CD4-positive, alpha-beta T cell treated with Interferon alpha-2 for 1 hour (primary cell): Measurements from ENCODE around the gene ACCSL.

Experiments
- DNase-seq, 2 donors: peaks; one replicate each; pipeline ENCODE4 v3.0.0-alpha.2; 2020 to 2022

ACCSL gene

DNA sequence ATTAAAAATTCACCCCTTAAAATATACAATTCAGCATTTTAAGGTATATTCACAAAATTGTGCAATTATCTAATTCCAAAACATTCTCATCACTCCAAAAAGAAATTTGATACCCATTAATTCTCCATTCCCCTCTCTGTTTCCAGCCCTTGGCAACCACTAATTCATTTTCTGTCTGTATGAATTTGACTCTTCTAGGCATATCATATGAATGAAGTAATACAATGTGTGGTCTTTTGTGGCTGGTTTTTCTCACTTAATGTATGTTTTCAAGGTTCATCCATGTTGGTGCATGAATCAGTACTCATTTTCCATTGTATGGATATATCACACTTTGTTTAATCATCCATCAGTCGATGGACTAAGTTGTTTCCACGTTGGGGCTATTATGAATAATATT, 29.0 kb upstream of the ACCSL start:
- DNase-seq, result no peak

DNA sequence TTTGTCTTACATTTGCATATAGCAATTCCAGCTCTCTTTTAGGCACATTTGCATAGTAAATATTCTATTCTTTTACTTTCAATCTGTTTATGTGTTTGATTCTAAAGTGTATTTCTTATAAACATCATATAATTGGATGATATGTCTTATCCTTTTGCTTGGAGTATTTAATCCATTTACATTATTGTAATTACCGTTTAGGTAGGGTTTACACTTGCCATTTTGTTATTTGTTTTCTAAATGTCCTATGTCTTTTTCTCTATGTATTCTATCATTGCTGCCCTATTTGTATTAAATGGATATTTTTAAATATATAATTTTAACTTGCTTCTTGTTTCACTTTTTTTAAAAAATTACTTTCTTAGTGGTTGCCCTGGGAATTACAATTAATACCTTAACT, 22.8 kb upstream of the ACCSL start:
- DNase-seq, result no peak

DNA sequence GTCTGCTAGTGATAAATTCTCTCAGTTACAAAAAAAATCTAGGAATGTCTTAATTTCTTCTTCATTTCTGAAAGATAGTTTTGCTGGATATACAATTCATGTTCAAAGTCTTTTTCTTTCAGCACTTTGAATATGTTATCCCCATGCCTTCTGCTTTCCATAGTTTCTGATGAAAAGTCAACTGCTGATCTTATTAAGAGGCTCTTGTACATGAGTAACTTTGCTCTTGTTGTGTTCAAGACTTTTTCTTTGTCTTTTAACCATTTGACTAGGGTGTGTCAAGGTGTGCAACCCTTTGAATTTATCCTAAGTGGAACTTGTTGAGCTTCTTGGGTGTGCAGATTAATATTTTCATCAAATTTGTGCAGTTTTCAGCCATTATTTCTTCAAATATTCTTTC, 22.1 kb upstream of the ACCSL start:
- DNase-seq, result no peak

DNA sequence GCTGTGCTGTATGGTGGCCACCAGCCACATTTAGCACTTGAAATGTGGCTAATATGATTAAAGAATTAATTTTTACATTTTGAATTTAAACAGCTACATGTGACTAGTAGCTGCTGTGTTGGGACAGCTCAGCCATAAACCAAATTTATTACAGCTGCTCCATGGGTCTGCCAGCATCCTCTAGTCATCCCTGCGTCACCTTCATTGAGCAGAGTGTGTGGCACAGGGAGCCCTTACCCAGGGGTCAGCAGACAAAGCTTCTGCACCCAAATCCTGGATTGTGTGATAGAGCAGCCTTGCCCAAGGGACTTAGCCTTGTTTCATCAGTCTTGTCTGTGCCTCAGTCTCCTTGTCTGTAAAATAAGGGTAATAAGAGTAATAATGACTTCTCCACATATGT, 19.4 kb upstream of the ACCSL start:
- DNase-seq, result no peak

DNA sequence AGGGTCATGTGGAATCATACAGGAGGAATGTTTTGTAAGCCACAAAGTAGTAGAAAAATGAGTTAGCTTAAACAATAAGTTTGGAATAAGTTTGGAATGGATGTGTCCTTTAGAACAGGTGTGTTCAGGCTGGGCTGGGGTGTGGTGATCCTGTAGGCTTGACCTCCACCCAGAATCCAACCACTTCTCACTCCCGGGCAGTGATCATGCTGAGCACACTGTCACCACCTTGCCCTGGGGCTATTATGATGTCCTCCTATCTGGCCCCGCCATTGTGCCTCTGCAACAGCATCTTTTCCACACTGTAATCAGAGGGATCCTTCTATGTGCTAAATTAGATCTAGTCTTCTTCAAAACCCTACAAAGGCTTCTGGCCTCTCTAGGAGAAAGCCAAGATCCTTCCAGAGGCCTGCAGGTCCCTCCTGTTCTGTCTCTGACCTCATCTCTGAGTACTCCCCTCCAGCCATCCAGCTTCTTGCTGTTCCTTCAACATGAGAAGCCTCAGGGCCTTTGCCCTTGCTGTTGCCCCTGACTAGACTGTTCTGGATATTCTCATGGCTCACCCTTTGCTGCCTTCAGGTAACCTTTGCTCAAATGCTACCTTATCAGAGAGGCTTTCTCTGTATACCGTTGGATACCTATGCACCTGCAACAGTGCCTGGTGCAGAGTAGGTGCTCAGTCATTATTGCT, 18.8 kb upstream of the ACCSL start:
- no peak for DNase-seq

DNA sequence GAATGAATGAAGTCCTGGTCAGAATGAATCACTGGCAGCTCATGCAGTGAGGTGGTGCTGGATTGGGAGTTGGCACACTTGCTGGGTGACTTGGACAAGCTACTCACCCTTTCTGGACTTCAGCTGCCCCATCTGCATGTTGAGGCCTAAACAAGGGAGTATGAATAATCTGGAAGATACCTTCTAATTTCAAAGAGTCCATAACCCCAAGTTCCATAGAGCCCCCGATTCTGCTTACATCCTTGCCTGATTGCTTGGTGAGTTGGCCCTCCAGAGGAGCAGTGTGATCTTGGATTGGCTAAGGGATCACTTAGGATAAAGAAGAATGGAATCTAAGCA, 18.3 kb upstream of the ACCSL start:
- DNase-seq, result no peak

DNA sequence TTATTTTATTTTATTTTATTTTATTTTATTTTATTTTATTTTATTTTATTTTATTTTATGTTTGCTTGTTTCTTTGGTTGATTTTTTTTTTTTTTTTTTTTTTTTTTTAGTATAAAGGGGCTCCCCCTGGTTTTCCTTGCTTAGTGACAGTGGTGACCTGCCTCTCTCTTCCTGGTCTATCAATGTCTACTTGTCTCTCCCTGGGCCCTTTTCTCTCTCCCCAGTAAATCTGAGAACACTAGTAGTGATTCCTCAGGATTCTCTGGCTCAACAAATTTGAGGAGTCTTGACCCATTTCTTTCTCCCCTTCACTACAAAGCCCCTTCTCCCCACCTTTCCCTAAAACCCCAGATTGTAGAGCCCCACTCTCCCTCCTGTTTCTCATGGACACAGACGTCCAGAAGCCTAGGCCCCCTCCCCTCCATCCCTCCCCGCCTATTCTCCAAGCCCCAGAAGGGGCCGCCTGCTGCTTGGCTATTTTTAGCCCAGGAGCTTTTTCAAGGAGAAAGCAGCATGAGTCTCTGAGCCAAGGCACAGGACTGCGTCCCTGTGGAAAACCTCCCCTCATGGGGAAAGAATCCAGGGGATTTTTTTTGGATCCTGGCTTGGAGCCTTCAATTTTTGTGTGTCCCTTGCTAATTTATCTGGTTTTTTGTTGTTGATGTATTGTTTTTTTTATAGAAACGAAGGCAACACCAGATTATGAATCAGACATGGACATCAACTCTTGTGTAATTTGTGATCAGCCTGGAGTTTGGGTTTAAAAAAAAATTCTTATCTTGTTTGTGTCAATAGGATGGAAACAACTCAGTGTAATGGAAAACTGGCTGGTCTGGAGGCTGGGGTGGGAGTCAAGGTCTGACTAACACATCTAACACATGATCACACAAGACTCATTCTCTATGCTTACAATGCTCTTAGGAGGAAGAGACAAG, 17.5 kb upstream of the ACCSL start:
- DNase-seq, result no peak

DNA sequence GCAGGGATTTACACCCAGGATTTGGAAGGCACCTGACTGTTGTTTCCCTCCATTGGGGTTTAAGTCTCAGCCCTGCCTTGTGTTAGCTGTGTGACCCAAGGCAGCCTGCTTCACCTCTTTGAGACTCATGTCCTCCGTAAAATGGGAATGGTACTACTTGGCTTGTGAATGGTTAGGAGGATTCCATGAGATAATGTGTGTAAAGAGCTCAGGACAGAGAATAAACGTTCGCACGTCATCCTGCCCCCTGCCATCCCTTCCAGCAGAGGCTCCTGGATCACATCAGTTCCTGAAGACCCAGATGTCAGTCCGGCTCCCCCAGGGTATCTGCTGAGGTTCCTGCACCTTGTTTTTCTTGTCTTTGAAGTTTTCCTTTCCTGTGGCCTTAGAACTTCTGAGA, 16.8 kb upstream of the ACCSL start:
- DNase-seq, result no peak

DNA sequence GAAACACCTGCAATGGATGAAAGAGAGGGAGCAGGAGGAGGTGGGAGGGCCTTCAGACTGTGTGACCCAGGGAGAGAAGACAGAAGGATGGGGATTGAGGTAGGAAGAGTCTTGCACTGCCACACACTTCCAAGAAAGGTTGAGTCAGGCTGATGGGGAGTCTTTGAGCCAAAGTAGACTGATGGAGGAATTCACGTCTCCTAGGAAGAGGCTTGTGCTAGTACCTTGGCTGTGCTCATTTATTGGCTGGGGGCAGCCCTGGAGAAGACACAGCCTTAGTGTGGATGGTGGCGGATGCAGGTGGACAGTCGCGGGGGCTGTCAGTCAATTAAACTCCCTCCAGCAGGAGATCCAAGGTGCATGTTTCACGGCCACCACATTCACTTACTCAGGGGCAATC, 16.2 kb upstream of the ACCSL start:
- no peak for DNase-seq

DNA sequence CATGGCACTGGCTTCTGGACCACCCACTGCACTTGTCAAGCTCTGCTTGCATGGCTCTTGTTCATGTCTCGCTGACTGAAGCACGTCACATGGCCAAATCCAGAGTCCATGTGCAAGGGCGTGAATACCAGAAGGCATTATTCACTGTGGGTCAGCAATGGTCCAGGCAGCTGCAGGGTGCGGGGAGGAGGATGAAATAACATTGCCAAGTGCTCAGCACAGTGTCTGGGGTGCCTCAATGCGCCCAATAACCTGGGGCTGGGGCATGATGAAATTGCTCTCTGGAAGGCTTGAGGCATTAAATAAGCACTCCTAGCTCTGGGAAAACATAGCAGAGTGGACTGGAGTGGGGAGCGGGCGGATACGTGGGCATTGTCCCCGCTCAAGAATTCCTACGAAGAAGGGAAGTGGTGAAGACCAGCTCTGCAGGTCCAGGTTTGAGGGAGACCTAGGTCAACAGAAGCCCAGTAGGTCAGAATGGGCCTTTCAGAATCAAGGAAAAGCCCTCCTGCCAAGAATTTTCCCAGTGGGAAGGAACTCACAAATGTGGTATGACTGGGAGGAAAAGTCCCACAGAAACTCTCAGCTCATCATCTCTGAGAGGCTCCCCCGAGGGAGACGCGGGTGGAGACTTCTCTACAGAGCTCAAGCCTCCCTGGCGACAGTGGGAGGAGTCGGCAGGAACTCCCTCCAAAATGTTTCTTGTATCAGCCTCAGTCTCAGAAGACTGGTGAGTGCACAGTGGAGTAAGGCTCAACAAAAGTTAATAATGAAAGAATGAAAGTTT, 15.3 kb upstream of the ACCSL start:
- no peak for DNase-seq

DNA sequence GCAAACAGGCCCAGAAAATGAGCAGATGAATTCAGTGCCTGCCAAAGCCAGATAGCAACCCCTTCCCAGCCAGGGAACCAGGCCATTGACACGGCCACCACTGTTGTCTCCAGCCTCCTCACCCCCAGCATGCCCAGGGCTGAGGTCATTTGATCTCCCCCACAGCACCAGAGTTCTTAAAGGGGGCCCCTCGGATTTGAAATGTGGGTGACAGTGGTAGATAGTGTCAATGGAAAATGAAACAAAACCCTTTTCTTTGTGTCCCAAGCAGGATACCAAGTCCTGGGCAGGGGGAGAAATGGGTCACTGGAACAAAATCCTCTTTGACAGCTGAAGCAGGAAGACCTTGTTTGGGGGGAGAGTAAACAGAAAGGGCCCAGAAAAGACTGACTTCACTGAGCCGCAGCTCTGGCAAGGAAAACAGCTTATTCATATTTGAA, 14.3 kb upstream of the ACCSL start:
- DNase-seq, result no peak

DNA sequence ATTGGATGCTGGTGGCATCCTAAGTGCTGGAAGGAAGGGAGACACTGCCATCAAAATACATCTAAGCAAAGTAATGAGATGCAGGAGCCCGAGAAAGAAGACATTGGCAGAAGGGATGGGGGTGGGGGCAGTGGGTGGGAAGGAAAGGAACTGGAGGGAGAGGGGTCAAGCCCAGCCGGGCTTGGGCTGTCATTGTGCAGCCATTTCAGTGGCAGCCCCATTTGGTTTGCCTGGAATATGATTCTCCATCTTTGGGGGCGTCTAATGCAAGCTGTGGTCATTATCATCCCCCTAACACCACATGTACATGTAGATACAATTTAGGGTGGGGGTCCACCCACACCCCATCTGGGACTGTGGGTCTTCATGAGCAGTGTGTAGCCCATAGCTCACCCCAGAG, 13.9 kb upstream of the ACCSL start:
- DNase-seq, result no peak

DNA sequence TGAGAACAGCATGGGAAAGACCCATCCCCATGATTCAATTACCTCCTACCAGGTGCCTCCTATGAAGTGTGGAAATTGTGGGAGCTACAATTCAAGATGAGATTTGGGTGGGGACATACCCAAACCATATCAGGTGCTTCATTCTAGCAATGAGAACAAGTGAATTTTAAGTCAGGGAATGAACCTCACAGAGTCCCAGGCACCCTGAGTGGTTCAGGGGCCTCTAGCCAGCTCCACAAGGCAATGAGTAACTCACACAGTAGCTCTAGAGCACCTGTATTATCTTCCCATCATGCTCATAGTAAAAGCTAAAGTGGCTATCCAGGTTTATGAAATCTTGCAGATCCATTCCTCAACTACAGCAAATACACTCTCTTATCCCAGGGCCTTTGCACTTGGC, 13.1 kb upstream of the ACCSL start:
- DNase-seq, result no peak

DNA sequence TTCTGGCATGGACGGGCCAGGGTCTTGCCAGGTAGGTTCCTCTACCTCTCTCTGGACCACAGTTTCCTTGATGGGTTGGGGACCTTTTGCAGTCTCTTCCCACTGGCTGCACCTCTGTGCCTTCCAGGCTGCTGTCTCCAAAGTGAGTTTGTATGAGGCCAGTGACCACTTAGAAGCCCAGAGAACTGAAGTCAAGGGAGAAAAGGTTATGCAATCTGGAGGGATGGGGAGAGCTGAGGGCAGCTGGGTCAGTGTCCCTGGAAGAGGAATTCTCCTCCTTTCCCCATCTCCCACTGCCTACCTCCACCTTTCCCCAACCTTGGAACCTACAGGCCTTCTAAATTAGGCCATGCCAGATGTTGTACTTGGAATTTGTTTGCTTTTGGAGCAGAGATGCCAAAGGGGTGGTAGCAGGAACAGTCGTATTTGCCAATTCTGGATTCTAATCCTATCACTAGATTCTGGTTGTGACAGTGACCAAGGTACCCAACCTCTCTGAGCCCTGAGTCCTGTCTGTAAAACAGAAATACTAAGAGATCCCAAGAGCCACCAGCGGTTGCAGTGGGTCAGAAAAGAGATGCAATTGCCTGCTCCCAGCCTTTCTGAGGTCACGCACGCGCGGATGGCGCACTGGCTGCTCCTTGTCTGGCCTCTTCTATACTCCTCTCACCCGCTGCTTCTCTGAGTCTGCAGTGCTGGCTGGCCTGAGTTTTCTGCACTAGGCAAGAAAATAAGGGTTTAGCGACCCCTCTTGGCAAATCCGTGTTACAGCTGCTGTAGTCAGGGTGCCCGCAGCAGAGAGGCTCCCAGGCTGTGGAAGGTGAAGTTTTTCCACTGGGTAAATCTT, 10.7 kb upstream of the ACCSL start:
- DNase-seq, result peak in 1 of 2 donors; percentile 23

DNA sequence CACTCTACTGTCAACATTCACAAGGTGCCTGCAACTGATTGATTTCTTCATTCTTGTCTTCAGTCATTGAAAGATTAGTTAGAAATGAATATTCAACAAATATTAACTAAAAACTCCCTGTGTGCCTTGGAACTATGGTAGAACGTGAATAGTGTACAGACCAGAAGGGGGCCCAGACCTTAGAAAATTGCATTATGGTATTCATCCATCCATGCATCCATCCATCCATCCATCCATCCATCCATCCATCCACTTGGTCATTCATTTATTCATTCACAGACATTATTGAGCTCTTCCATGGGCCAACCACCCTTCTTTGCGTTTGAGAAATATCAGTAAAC, 10.2 kb upstream of the ACCSL start:
- DNase-seq, result no peak

DNA sequence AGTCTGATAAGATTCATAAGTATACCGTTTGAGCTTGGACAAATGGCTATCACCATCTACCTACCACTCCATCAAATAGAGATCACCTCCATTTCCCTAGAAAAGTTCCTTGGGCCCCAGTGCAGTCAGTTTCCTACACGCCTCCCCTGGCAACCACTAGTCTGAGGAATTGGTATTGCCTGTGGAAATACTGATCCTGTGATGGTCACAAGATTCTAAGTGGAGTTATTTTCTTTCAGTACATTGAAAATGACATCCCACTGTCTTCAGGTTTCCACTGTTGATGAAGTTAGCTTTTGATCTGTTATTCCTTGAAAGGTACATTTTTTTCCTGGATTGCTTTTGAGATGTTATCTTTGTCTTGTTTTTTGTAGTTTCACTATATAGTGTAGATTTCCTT, 4.6 kb upstream of the ACCSL start:
- no peak for DNase-seq

DNA sequence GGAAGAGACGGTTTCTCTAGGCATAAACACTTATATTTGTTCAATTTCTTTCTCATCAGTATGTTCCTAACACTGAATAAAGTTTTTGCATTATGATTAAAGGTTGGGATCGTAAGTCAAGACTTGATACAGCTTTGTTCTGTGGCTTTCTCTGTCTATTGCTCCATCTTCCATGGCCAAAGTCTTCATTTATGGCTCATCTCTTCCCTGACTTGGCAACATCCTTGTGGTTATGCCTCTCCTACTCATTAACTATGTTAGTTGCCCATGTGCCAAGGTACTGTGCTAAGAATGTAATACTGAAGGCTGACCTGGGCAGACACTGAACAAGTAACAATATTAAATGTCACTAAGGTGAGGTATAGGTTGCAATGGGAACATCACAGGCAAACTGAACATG, 1.6 kb upstream of the ACCSL start:
- DNase-seq, result no peak

DNA sequence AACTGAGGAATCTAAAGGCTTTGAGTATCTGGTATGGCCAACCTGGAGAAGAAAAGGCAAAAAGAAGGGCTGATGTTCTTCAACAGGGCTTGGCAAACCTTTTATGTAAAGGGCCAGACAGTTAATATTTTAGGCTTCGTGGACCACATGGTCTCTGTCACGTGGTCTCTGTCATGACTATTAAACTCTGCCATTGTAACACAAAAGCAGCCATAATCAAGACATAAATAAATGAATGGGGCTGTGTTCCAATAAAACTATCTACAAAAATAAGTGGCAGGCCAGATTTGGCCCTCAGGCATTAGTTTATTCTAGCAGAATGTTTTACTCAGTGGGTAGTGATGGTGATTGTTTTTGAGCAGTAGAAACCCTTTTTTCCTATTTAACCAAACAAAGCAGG, 483 bp upstream of the ACCSL start:
- DNase-seq, result no peak

DNA sequence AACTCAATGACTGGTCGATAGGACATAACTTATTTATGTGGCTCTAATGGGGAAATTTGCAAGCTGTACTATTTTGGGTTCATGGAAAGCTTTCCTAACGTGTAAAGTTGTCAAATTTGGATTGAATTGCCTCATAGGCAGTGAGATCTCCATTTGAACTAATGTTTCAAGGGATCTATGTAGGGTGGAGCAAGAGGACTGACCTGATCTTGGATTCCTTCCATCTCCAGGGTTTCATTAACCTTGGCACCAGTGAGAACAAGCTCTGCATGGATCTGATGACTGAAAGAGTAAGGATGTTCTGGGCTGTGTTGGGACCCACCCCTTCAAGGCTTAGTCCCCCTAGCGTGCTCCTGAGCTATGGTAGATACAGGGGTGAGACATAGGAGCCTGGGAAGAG, 2.1 kb downstream of the ACCSL start:
- no peak for DNase-seq

DNA sequence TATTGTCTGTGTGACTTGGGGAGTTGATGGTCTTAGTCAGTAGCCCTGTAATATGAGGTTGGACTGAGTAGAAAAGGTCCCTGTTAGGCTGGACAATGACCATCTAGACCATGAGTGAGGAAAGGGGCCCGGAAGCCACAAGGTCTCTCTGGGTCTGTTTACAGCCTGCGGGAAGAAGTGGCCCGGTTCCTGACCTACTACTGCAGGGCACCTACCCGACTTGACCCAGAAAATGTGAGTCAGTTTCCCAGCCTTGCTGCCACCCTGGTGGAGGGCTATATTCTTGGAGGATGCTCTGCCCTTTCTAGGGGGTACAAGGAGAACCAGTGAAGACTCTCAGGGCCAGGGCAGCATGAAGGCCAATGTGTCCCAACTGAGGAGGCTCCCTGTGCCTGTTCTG, 3.4 kb downstream of the ACCSL start:
- DNase-seq, result no peak

DNA sequence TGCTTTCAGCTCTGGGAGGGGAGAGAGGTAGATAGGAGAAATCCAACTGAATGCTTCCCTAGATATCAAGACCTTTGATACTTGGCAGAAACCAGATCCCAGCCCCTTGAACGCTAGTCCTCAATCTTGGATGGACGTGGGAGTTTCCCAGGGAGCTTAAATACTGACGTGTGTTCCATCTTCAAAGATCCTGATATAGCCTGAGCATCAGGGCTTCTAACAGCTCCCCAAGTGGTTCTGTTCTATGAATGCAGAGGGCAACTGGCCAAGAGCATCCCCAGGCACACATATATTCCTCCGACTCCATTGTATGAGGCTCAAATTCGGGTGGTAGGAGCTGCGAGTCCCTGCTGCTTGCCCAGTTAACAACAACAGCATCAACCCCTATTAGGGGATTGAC, 9.6 kb downstream of the ACCSL start:
- DNase-seq, result no peak

DNA sequence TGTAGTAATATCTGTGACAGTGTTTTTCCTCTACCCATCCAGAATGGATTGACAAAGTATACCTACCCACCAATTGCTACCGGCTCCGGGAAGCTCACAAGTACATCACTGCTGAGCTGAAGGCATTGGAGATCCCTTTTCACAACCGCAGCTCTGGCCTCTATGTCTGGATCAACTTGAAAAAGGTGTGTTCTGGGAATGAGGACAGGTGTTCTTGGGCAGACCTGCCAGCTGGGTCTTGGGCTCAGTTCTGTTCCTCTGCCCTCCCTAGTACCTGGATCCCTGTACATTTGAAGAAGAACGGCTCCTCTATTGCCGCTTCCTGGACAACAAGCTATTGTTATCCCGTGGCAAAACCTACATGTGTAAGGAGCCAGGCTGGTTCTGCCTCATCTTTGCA, 10.5 kb downstream of the ACCSL start:
- no peak for DNase-seq

DNA sequence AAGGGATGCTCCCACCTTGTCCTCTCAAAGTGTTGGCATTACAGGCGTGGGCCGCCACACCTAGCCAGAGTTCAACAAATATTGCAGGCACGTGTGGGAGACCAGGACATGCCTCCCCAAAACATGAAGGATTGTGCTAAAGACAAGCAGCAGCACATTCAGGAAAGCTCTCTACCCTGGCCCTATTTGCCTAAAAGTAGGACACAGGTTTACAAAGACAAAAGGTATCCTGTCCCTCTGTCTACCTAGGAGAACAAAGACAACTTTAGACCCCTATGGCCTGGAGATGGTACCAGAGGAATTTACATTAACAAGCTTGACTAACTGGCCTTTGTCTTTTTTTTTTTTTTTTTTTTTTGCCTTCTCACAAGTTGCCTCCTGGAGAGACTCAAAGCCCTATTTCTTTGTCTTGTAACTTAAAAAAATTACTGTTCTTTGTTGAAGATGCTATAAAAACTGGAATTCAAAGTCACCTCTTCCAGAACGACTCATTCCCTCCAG, 17.4 kb downstream of the ACCSL start:
- DNase-seq, result no peak
